ENCODE measurements around the gene SLC26A1. TPM values are rescaled to one million over a fixed set of nuclear protein-coding genes. Genes with fewer than 3 reads are reported as not detected.

The SLC26A1 gene
- total RNA-seq, 2 donors from 2014 or later = 0.27 to 0.34 TPM

GRCh38 chr4:996030-996996, 3.1 kb upstream of the SLC26A1 start:
- DNase-seq (ENCODE audit: low spot score) = no peak
- Histone ChIP-seq H3K4me1 (replicated peaks) (peaks cover 12% of the 10 kb centered on the region), H3K9me3 (no peaks in the 10 kb centered on the region), H3K4me3 (no peak overlapping the region), H3K36me3 (no peaks in the 10 kb centered on the region), H3K27ac (no peak overlapping the region), H3K27me3 (replicated peaks; ENCODE audit: insufficient read depth) (peaks cover 10% of the 10 kb centered on the region)
- WGBS = 62% methylated on average over 15 of the region's 15 CpGs
- TF ChIP-seq POLR2A (IDR thresholded peaks at IDR 0.05) (no peak), POLR2AphosphoS5 (IDR thresholded peaks at IDR 0.05) (no peak), CTCF (IDR thresholded peaks at IDR 0.05) (no peak)
- intact Hi-C loops (cut with DNase I) = no loop called here

- no peak overlapping the region for H3K4me3 ChIP-seq
- TF ChIP-seq POLR2AphosphoS5 (IDR thresholded peaks at IDR 0.05) (no peak), CTCF (IDR thresholded peaks at IDR 0.05) (no peak), POLR2A (IDR thresholded peaks at IDR 0.05) (no peak)
- H3K9me3 ChIP-seq = no peaks in the 10 kb centered on the region
- peaks cover 12% of the 10 kb centered on the region for H3K4me1 ChIP-seq (replicated peaks)
- intact Hi-C loops (cut with DNase I) = no loop called here
- no peaks in the 10 kb centered on the region for H3K36me3 ChIP-seq
- peaks cover 4% of the 10 kb centered on the region for H3K27me3 ChIP-seq (replicated peaks; ENCODE audit: insufficient read depth)
- H3K27ac ChIP-seq = no peak overlapping the region
- no peak for DNase-seq (ENCODE audit: low spot score)
- 92% methylated on average over 23 of the region's 23 CpGs for WGBS
Measured at GRCh38 chr4:995311-996026, 2.3 kb upstream of the SLC26A1 start.

GRCh38 chr4:992297-993110, 700 bp downstream of the SLC26A1 start:
- 55% methylated on average over 15 of the region's 25 CpGs for WGBS
- Histone ChIP-seq H3K27ac (peak overlapping the region; percentile 17 to 70), H3K27me3 (replicated peaks; ENCODE audit: insufficient read depth) (no peaks in the 10 kb centered on the region), H3K4me1 (replicated peaks) (peaks cover 14% of the 10 kb centered on the region), H3K9me3 (no peaks in the 10 kb centered on the region), H3K36me3 (no peaks in the 10 kb centered on the region), H3K4me3 (no peak overlapping the region)
- no peak for TF ChIP-seq CTCF (IDR thresholded peaks at IDR 0.05)
- peak; percentile 41 for TF ChIP-seq POLR2AphosphoS5 (IDR thresholded peaks at IDR 0.05)
- no peak for TF ChIP-seq POLR2A (IDR thresholded peaks at IDR 0.05)
- intact Hi-C loops (cut with DNase I) = no loop called here
- no peak for DNase-seq (ENCODE audit: low spot score)

- no peak for TF ChIP-seq CTCF (IDR thresholded peaks at IDR 0.05)
- no peak for TF ChIP-seq POLR2AphosphoS5 (IDR thresholded peaks at IDR 0.05)
- no peak for TF ChIP-seq POLR2A (IDR thresholded peaks at IDR 0.05)
- Histone ChIP-seq H3K4me3 (no peak overlapping the region), H3K36me3 (no peaks in the 10 kb centered on the region), H3K9me3 (no peaks in the 10 kb centered on the region), H3K27ac (peak overlapping the region; percentile 17 to 70), H3K27me3 (replicated peaks; ENCODE audit: insufficient read depth) (no peaks in the 10 kb centered on the region), H3K4me1 (replicated peaks) (peaks cover 16% of the 10 kb centered on the region)
- intact Hi-C loops (cut with DNase I) = no loop called here
- no peak for DNase-seq (ENCODE audit: low spot score)
- 95% methylated on average over 48 of the region's 50 CpGs for WGBS
Measured at GRCh38 chr4:991451-992296, 1.5 kb downstream of the SLC26A1 start.
